Stimulated activated CD4-positive, alpha-beta T cell treated with anti-CD3 and anti-CD28 coated beads, TNF-alpha, amount 100 ng/mL, for 4 hours (primary cell): Measurements from ENCODE around the gene DOCK1.

Source experiments
- DNase-seq, 3 experiments: peaks; one replicate each; pipeline ENCODE4 v3.0.0-alpha.2; 2020; ENCODE audit warnings: low read depth in 3 of 3

Gene DOCK1

GRCh38 chr10:127135844-127136577 lies 230.8 kb downstream of the DOCK1 start:
- DNase-seq: no peak

- no peak for DNase-seq
These were observed 232.2 kb downstream of the DOCK1 start for GRCh38 chr10:127137391-127137790.

- DNase-seq: no peak
These were observed 236.9 kb downstream of the DOCK1 start for GRCh38 chr10:127142136-127142535.

- DNase-seq: no peak
These were observed 237.6 kb downstream of the DOCK1 start for GRCh38 chr10:127142856-127143255.

- DNase-seq: no peak
These were observed 239.9 kb downstream of the DOCK1 start for GRCh38 chr10:127145173-127145572.

GRCh38 chr10:127146661-127147060 lies 241.4 kb downstream of the DOCK1 start:
- DNase-seq: no peak

- DNase-seq: no peak
These were observed 243.1 kb downstream of the DOCK1 start for GRCh38 chr10:127148066-127148932.

- no peak for DNase-seq
These were observed 243.6 kb downstream of the DOCK1 start for GRCh38 chr10:127148933-127149220.

GRCh38 chr10:127149501-127150081 lies 244.4 kb downstream of the DOCK1 start:
- DNase-seq: no peak

GRCh38 chr10:127150136-127150535 lies 244.9 kb downstream of the DOCK1 start:
- DNase-seq: no peak

- DNase-seq: no peak
These were observed 246.3 kb downstream of the DOCK1 start for GRCh38 chr10:127151541-127151940.

- no peak for DNase-seq
These were observed 246.9 kb downstream of the DOCK1 start for GRCh38 chr10:127151981-127152699.

- DNase-seq: no peak
These were observed 248.0 kb downstream of the DOCK1 start for GRCh38 chr10:127153181-127153580.

GRCh38 chr10:127154831-127155620 lies 249.8 kb downstream of the DOCK1 start:
- DNase-seq: no peak

- no peak for DNase-seq
These were observed 251.9 kb downstream of the DOCK1 start for GRCh38 chr10:127157089-127157488.

GRCh38 chr10:127157506-127158200 lies 252.4 kb downstream of the DOCK1 start:
- no peak for DNase-seq

- no peak for DNase-seq
These were observed 253.4 kb downstream of the DOCK1 start for GRCh38 chr10:127158662-127159061.

GRCh38 chr10:127159648-127160245 lies 254.5 kb downstream of the DOCK1 start:
- DNase-seq: no peak

GRCh38 chr10:127161482-127161881 lies 256.3 kb downstream of the DOCK1 start:
- DNase-seq: no peak

GRCh38 chr10:127162841-127163240 lies 257.6 kb downstream of the DOCK1 start:
- no peak for DNase-seq
